ENCODE data around the gene RGL1.
A peak's percentile ranks its signal among the peaks of the same experiment; 100 is the strongest.

RGL1 gene

GRCh38 chr1:183887826-183888819, 83.2 kb downstream of the RGL1 start:
- no peaks in the 10 kb centered on the region for H3K27me3 ChIP-seq (ENCODE audit: control insufficient read depth in 1 of 2, insufficient read depth in 2 of 2, low read length in 2 of 2)
- H3K27ac ChIP-seq (ENCODE audit: low read length) = peak overlapping the region; percentile 61
- no peak overlapping the region for H3K4me3 ChIP-seq (ENCODE audit: low read length in 2 of 2)
- peaks cover 17 to 19% of the 10 kb centered on the region in 2 donors for H3K36me3 ChIP-seq (ENCODE audit: control insufficient read depth in 2 of 2, insufficient read depth in 2 of 2, low read length in 2 of 2)
- H3K9me3 ChIP-seq (ENCODE audit: control insufficient read depth in 2 of 2, low read length in 2 of 2) = no peaks in the 10 kb centered on the region
- H3K9ac ChIP-seq (ENCODE audit: low read length in 2 of 2) = no peak overlapping the region
- peaks cover 4% of the 10 kb centered on the region for H3K4me1 ChIP-seq (ENCODE audit: control insufficient read depth, insufficient read depth, low read length)

- H3K36me3 ChIP-seq (ENCODE audit: control insufficient read depth in 2 of 2, insufficient read depth in 2 of 2, low read length in 2 of 2) = peaks cover 16 to 21% of the 10 kb centered on the region in 2 donors
Measured at GRCh38 chr1:183889095-183889494, 84.2 kb downstream of the RGL1 start.

GRCh38 chr1:183891158-183891856, 86.4 kb downstream of the RGL1 start:
- Histone ChIP-seq H3K4me3 (ENCODE audit: low read length in 2 of 2) (no peak overlapping the region), H3K27ac (ENCODE audit: low read length) (no peak overlapping the region), H3K36me3 (ENCODE audit: control insufficient read depth in 2 of 2, insufficient read depth in 2 of 2, low read length in 2 of 2) (peaks cover 10 to 12% of the 10 kb centered on the region in 2 donors), H3K9ac (ENCODE audit: low read length in 2 of 2) (no peak overlapping the region), H3K9me3 (ENCODE audit: control insufficient read depth in 2 of 2, low read length in 2 of 2) (no peaks in the 10 kb centered on the region), H3K4me1 (ENCODE audit: control insufficient read depth, insufficient read depth, low read length) (peaks cover 4% of the 10 kb centered on the region), H3K27me3 (ENCODE audit: control insufficient read depth in 1 of 2, insufficient read depth in 2 of 2, low read length in 2 of 2) (no peaks in the 10 kb centered on the region)

More at GRCh38 chr1:183889095-183889494, 84.2 kb downstream of the RGL1 start:
- Histone ChIP-seq H3K27ac (ENCODE audit: low read length) (no peak overlapping the region), H3K9ac (ENCODE audit: low read length in 2 of 2) (no peak overlapping the region), H3K4me1 (ENCODE audit: control insufficient read depth, insufficient read depth, low read length) (peaks cover 4% of the 10 kb centered on the region), H3K9me3 (ENCODE audit: control insufficient read depth in 2 of 2, low read length in 2 of 2) (no peaks in the 10 kb centered on the region), H3K4me3 (ENCODE audit: low read length in 2 of 2) (no peak overlapping the region), H3K27me3 (ENCODE audit: control insufficient read depth in 1 of 2, insufficient read depth in 2 of 2, low read length in 2 of 2) (no peaks in the 10 kb centered on the region)

GRCh38 chr1:183892351-183892793, 87.5 kb downstream of the RGL1 start:
- no peaks in the 10 kb centered on the region for H3K9me3 ChIP-seq (ENCODE audit: control insufficient read depth in 2 of 2, low read length in 2 of 2)
- no peak overlapping the region for H3K4me3 ChIP-seq (ENCODE audit: low read length in 2 of 2)
- no peaks in the 10 kb centered on the region for H3K27me3 ChIP-seq (ENCODE audit: control insufficient read depth in 1 of 2, insufficient read depth in 2 of 2, low read length in 2 of 2)
- peaks cover 12 to 13% of the 10 kb centered on the region in 2 donors for H3K36me3 ChIP-seq (ENCODE audit: control insufficient read depth in 2 of 2, insufficient read depth in 2 of 2, low read length in 2 of 2)
- H3K27ac ChIP-seq (ENCODE audit: low read length) = no peak overlapping the region
- peaks cover 2% of the 10 kb centered on the region for H3K4me1 ChIP-seq (ENCODE audit: control insufficient read depth, insufficient read depth, low read length)
- no peak overlapping the region for H3K9ac ChIP-seq (ENCODE audit: low read length in 2 of 2)

GRCh38 chr1:183893561-183894289, 88.8 kb downstream of the RGL1 start:
- Histone ChIP-seq H3K36me3 (ENCODE audit: control insufficient read depth in 2 of 2, insufficient read depth in 2 of 2, low read length in 2 of 2) (peaks cover 17 to 20% of the 10 kb centered on the region in 2 donors), H3K9me3 (ENCODE audit: control insufficient read depth in 2 of 2, low read length in 2 of 2) (no peaks in the 10 kb centered on the region), H3K27ac (ENCODE audit: low read length) (no peak overlapping the region), H3K4me1 (ENCODE audit: control insufficient read depth, insufficient read depth, low read length) (no peaks in the 10 kb centered on the region), H3K27me3 (ENCODE audit: control insufficient read depth in 1 of 2, insufficient read depth in 2 of 2, low read length in 2 of 2) (no peaks in the 10 kb centered on the region), H3K9ac (ENCODE audit: low read length in 2 of 2) (no peak overlapping the region), H3K4me3 (ENCODE audit: low read length in 2 of 2) (no peak overlapping the region)

GRCh38 chr1:183894290-183894565, 89.3 kb downstream of the RGL1 start:
- H3K36me3 ChIP-seq (ENCODE audit: control insufficient read depth in 2 of 2, insufficient read depth in 2 of 2, low read length in 2 of 2) = peaks cover 18 to 23% of the 10 kb centered on the region in 2 donors
- no peak overlapping the region for H3K4me3 ChIP-seq (ENCODE audit: low read length in 2 of 2)
- H3K27ac ChIP-seq (ENCODE audit: low read length) = no peak overlapping the region
- no peaks in the 10 kb centered on the region for H3K9me3 ChIP-seq (ENCODE audit: control insufficient read depth in 2 of 2, low read length in 2 of 2)
- H3K9ac ChIP-seq (ENCODE audit: low read length in 2 of 2) = no peak overlapping the region
- no peaks in the 10 kb centered on the region for H3K27me3 ChIP-seq (ENCODE audit: control insufficient read depth in 1 of 2, insufficient read depth in 2 of 2, low read length in 2 of 2)
- no peaks in the 10 kb centered on the region for H3K4me1 ChIP-seq (ENCODE audit: control insufficient read depth, insufficient read depth, low read length)

GRCh38 chr1:183896466-183897048, 91.6 kb downstream of the RGL1 start:
- H3K9me3 ChIP-seq (ENCODE audit: control insufficient read depth in 2 of 2, low read length in 2 of 2) = no peaks in the 10 kb centered on the region
- peaks cover 23 to 30% of the 10 kb centered on the region in 2 donors for H3K36me3 ChIP-seq (ENCODE audit: control insufficient read depth in 2 of 2, insufficient read depth in 2 of 2, low read length in 2 of 2)
- H3K27ac ChIP-seq (ENCODE audit: low read length) = no peak overlapping the region
- no peaks in the 10 kb centered on the region for H3K27me3 ChIP-seq (ENCODE audit: control insufficient read depth in 1 of 2, insufficient read depth in 2 of 2, low read length in 2 of 2)
- H3K4me1 ChIP-seq (ENCODE audit: control insufficient read depth, insufficient read depth, low read length) = no peaks in the 10 kb centered on the region
- H3K9ac ChIP-seq (ENCODE audit: low read length in 2 of 2) = no peak overlapping the region
- no peak overlapping the region for H3K4me3 ChIP-seq (ENCODE audit: low read length in 2 of 2)

GRCh38 chr1:183898001-183898396, 93.1 kb downstream of the RGL1 start:
- Histone ChIP-seq H3K9me3 (ENCODE audit: control insufficient read depth in 2 of 2, low read length in 2 of 2) (no peaks in the 10 kb centered on the region), H3K4me1 (ENCODE audit: control insufficient read depth, insufficient read depth, low read length) (no peaks in the 10 kb centered on the region), H3K9ac (ENCODE audit: low read length in 2 of 2) (no peak overlapping the region), H3K27me3 (ENCODE audit: control insufficient read depth in 1 of 2, insufficient read depth in 2 of 2, low read length in 2 of 2) (no peaks in the 10 kb centered on the region), H3K36me3 (ENCODE audit: control insufficient read depth in 2 of 2, insufficient read depth in 2 of 2, low read length in 2 of 2) (peaks cover 20 to 30% of the 10 kb centered on the region in 2 donors), H3K4me3 (ENCODE audit: low read length in 2 of 2) (no peak overlapping the region), H3K27ac (ENCODE audit: low read length) (no peak overlapping the region)

GRCh38 chr1:183898610-183899009, 93.7 kb downstream of the RGL1 start:
- Histone ChIP-seq H3K4me1 (ENCODE audit: control insufficient read depth, insufficient read depth, low read length) (no peaks in the 10 kb centered on the region), H3K4me3 (ENCODE audit: low read length in 2 of 2) (no peak overlapping the region), H3K9ac (ENCODE audit: low read length in 2 of 2) (no peak overlapping the region), H3K27ac (ENCODE audit: low read length) (no peak overlapping the region), H3K27me3 (ENCODE audit: control insufficient read depth in 1 of 2, insufficient read depth in 2 of 2, low read length in 2 of 2) (no peaks in the 10 kb centered on the region), H3K36me3 (ENCODE audit: control insufficient read depth in 2 of 2, insufficient read depth in 2 of 2, low read length in 2 of 2) (peaks cover 20 to 26% of the 10 kb centered on the region in 2 donors), H3K9me3 (ENCODE audit: control insufficient read depth in 2 of 2, low read length in 2 of 2) (no peaks in the 10 kb centered on the region)

- peaks cover 23 to 38% of the 10 kb centered on the region in 2 donors for H3K36me3 ChIP-seq (ENCODE audit: control insufficient read depth in 2 of 2, insufficient read depth in 2 of 2, low read length in 2 of 2)
- H3K27me3 ChIP-seq (ENCODE audit: control insufficient read depth in 1 of 2, insufficient read depth in 2 of 2, low read length in 2 of 2) = no peaks in the 10 kb centered on the region
- no peaks in the 10 kb centered on the region for H3K4me1 ChIP-seq (ENCODE audit: control insufficient read depth, insufficient read depth, low read length)
- no peaks in the 10 kb centered on the region for H3K9me3 ChIP-seq (ENCODE audit: control insufficient read depth in 2 of 2, low read length in 2 of 2)
- H3K4me3 ChIP-seq (ENCODE audit: low read length in 2 of 2) = no peak overlapping the region
- no peak overlapping the region for H3K27ac ChIP-seq (ENCODE audit: low read length)
- no peak overlapping the region for H3K9ac ChIP-seq (ENCODE audit: low read length in 2 of 2)
Measured at GRCh38 chr1:183901748-183902330, 96.9 kb downstream of the RGL1 start.
